Choroid plexus epithelial cell (primary cell): Measurements from ENCODE around the gene PUS7.

Experiments
- DNase-seq: peaks from one replicate; pipeline ENCODE4 v3.0.0-alpha.2; 2010; ENCODE audit warnings: low read depth
- H3K4me3 ChIP-seq: 2 replicates; pipeline ENCODE4 v1.5.1; 2011; ENCODE audit warnings: low read depth, mild to moderate bottlenecking, control low read depth, low read length, moderate library complexity
- TF ChIP-seq, protein P1 (sequence below): conservative IDR thresholded peaks from 2 replicates; pipeline ENCODE4 v1.5.1; 2011; ENCODE audit warnings: low read depth, mild to moderate bottlenecking, control low read depth, inconsistent platforms, low read length, moderate library complexity

PUS7 gene, protein sequence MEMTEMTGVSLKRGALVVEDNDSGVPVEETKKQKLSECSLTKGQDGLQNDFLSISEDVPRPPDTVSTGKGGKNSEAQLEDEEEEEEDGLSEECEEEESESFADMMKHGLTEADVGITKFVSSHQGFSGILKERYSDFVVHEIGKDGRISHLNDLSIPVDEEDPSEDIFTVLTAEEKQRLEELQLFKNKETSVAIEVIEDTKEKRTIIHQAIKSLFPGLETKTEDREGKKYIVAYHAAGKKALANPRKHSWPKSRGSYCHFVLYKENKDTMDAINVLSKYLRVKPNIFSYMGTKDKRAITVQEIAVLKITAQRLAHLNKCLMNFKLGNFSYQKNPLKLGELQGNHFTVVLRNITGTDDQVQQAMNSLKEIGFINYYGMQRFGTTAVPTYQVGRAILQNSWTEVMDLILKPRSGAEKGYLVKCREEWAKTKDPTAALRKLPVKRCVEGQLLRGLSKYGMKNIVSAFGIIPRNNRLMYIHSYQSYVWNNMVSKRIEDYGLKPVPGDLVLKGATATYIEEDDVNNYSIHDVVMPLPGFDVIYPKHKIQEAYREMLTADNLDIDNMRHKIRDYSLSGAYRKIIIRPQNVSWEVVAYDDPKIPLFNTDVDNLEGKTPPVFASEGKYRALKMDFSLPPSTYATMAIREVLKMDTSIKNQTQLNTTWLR

DNA sequence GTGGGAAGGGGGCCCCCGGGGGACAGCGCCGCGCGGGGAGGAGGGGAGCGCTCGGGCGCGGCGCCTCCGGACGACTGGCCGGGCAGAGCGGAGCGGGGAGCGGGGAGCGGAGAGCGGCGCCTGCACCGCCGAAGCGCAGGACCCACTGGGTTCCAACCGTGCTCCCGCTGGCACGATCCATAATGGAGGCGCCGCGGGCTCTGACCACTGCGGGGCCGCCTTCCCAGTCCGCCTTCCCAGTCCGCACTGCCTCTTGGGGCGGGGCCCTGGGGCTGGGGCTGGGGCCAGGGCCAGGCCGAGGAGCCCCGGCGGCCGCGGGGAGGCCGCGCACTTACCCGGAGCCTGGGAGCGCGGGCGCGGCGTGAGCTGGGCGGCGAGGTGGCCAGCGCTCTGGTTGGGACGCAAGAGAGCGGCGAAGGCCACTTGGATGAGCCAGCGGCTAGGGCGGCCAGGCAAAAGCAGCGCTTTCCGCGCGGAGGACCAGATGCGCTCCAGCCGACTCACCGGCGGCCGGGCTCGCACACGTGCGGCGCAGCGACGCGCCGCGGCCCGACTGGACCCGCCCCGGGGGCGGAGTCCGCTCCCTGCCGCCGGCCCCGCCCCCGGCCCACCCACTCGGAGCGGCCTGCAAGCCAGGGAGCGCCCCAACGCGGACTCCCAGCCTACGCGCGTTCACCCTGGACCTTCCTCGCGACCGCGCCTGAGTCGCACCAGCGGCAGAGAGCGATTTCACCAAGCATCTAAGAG lies at the start of gene PUS7:
Gene PUS7 (minus strand): TSS at position 555 of the 747 bp plus-strand sequence. CDS start 13,759 bp downstream, outside the sequence.
- peak; percentile 91 for DNase-seq
- TF ChIP-seq, protein P1, sequence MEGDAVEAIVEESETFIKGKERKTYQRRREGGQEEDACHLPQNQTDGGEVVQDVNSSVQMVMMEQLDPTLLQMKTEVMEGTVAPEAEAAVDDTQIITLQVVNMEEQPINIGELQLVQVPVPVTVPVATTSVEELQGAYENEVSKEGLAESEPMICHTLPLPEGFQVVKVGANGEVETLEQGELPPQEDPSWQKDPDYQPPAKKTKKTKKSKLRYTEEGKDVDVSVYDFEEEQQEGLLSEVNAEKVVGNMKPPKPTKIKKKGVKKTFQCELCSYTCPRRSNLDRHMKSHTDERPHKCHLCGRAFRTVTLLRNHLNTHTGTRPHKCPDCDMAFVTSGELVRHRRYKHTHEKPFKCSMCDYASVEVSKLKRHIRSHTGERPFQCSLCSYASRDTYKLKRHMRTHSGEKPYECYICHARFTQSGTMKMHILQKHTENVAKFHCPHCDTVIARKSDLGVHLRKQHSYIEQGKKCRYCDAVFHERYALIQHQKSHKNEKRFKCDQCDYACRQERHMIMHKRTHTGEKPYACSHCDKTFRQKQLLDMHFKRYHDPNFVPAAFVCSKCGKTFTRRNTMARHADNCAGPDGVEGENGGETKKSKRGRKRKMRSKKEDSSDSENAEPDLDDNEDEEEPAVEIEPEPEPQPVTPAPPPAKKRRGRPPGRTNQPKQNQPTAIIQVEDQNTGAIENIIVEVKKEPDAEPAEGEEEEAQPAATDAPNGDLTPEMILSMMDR, result no peak
- peak within 1 kb of the TSS; percentile 84 for H3K4me3 ChIP-seq

DNA sequence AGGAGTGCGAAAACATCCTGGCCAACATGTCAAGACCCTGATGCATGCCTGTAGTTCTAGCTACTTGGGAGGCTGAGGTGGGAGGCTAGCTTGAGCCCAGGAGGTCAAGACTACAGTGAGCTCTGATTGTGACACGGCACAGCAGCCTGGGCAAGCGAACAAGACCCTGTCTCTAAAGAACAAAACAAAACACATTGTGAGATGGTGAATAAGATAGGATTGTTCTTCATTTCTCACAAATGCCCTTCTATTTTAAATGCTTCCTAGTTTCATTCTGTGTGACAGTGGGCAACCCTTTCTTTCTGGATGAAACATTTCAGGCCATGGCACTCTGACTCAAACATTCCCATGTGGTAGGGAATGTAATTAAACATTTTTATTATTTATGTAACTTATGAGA lies 45.8 kb upstream of the PUS7 start:
- DNase-seq, result no peak
- TF ChIP-seq, protein P1, result no peak
- H3K4me3 ChIP-seq, result no peak overlapping the region

DNA sequence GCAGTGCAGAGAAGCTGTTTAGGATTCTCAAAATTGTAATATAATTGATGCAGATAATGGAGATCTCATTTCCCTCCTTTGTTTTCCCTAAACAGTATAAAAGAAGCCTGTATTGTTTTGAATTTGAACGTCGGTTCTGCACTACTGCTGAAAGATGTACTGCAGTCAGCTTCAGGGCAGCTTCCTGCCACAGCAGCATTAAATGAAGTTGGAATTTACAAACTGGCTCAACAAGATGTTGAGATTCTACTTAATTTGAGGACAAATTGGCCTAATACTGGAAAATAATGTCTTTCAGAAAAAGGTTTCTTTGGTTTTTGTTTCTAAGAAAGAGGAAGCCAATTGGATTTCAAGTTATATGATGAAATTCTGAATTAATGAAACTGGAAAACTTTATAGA lies 45.0 kb upstream of the PUS7 start:
- TF ChIP-seq, protein P1, result no peak

DNA sequence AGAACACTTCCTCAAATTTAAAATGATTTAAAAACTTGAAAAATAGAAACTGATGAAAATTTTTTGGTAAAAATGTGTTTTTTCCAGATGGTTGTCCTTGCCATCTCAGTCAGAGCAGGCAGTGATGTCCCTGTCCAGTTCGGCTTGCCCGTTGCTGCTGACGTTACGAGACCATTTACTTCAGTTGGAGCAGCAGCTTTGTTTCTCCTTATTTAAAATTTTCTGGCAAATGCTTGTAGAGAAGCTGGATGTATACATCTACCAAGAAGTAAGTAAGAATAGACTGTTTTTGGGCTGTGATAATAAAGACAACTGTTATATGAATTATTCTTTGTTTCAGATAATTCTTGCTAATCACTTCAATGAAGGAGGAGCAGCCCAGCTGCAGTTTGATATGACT lies 43.1 kb upstream of the PUS7 start:
- TF ChIP-seq, protein P1, result no peak
- DNase-seq, result no peak

More for the DNA sequence above, 45.0 kb upstream of the PUS7 start:
- DNase-seq, result no peak
- H3K4me3 ChIP-seq, result no peak overlapping the region

DNA sequence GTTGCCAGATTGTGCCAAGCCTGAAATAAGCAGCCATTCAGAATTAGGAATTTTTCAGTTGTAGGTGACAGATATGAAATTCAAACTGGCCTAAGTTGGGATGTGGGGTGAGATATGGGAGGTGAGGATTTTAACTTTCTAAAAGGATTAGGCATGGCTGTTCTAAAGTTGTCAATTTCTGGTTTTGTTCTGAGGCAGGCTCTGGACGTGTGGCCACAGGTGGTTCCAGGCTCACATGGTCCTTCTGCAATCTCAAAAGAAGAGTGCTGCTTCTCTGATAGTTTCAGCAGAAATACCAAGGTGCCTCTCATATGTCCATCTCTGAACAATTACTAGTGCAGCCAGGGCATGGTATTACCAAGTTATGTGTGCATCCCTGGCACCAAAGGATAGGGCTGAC lies 37.9 kb upstream of the PUS7 start:
- H3K4me3 ChIP-seq, result no peak overlapping the region
- no peak for DNase-seq
- TF ChIP-seq, protein P1, result no peak

More for the DNA sequence above, 43.1 kb upstream of the PUS7 start:
- H3K4me3 ChIP-seq, result no peak overlapping the region

DNA sequence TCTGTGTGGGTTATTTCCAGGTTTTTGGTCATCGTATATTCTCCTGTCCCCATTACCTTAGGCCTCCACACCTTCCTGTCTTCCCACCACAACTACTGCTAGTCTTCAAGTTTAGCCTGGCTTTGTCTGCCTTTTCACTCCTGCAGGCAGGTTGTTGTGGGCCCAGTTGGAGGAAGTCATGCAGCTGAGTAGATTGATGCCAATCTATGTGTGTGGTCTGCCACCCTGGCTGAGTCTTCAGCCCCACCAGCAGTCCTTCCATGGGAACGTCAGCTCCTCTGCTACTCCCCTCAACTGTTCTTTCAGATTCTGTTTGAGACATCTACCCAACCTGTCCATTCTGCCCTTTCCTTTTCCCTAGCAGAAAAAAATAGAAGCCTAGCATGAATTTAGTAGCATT lies 16.3 kb upstream of the PUS7 start:
- TF ChIP-seq, protein P1, result no peak
- no peak overlapping the region for H3K4me3 ChIP-seq
- no peak for DNase-seq
